Right cardiac atrium (tissue), 5 donors: Measurements from ENCODE around the gene MEPCE. TPM values are rescaled to one million over a fixed set of nuclear protein-coding genes. Genes with fewer than 3 reads are reported as not detected.
"Not testable (repeated sequence)": the region's sequence is repeated elsewhere in the genome, so short reads cannot be mapped to it uniquely, and the experiment has no call there.

Experiments used
- ATAC-seq, 2 donors: fragments of 200-7000 bp; cut with Tn5 transposase; one replicate each; pipeline versions ENCODE4 v1.8.0 to v1.9.1; 2020; ENCODE audit warnings: moderate library complexity in 2 of 2, mild to moderate bottlenecking in 1 of 2
- DNase-seq, 3 donors: peaks; one replicate each; pipeline ENCODE4 v3.0.0-alpha.2; 2020
- H3K27ac ChIP-seq: one replicate; pipeline ENCODE4 v1.5.1; 2013; ENCODE audit warnings: mild to moderate bottlenecking, low read length, control low read depth, moderate library complexity
- H3K27me3 ChIP-seq: one replicate; pipeline ENCODE4 v1.6.1; 2013; ENCODE audit not compliant: control insufficient read depth, insufficient read depth
- H3K4me1 ChIP-seq: one replicate; pipeline ENCODE4 v1.6.1; 2013; ENCODE audit warnings: low read length; ENCODE audit not compliant: control insufficient read depth, insufficient read depth
- H3K4me3 ChIP-seq: one replicate; pipeline ENCODE4 v1.5.1; 2013; ENCODE audit warnings: low read length, control low read depth
- H3K9me3 ChIP-seq: one replicate; pipeline ENCODE4 v1.6.1; 2013; ENCODE audit warnings: low read length; ENCODE audit not compliant: control insufficient read depth
- WGBS: extraction: QIAGEN DNeasy Blood & Tissue Kit; methylation state at CpG from one replicate; pipeline ENCODE4 v1.1.7; 2013; 5-methylcytosine and 5-hydroxymethylcytosine counted together
- intact Hi-C, 4 donors: fragments of 100-400 bp; cut with DNase I; formaldehyde crosslinking; loops; one replicate each; pipeline versions ENCODE4 v1.11.0 to v1.14.0; 2022 to 2023
- polyA plus RNA-seq: library from polyadenylated mRNA; stranded (reverse); fragments of 200-250 nt; gene quantifications from one replicate; pipeline ENCODE4 v1.2.3, GENCODE V29; 2013
- total RNA-seq, 4 donors: library from RNA; stranded (reverse); fragmentation: NEBNext Ultra II Directional; extraction: Animal tissue kit (Norgen Biotek cat#: 25700); gene quantifications; one replicate each; pipeline ENCODE4 v1.2.1, GENCODE V29; 2021
- donor health status: healthy with polysubstance abuse.
- donor health status: DM: no; HTN: yes; CAD: no.
- donor health status: DM: no; HTN: no; CAD: no.
- donor health status: DM: no; HTN: yes; CAD: no; lungs with severe emphysema.
- donor health status: DM: yes; HTN: yes; CAD: no.

Gene MEPCE
- total and polyA plus RNA-seq, 5 donors: 18.7 to 24.6 (median 23.0) TPM

- H3K4me3 ChIP-seq: peak overlapping the region; percentile 93
- H3K4me1 ChIP-seq: peaks cover 12% of the 10 kb centered on the region
- 2% methylated on average over 81 of the region's 81 CpGs for WGBS
- H3K27ac ChIP-seq: peak overlapping the region; percentile 90
- ATAC-seq (peak; percentile 15 to 37), DNase-seq (peak; percentile 40 to 72 (median 71))
- no peaks in the 10 kb centered on the region for H3K9me3 ChIP-seq
- no peaks in the 10 kb centered on the region for H3K27me3 ChIP-seq
- intact Hi-C loops: no loop called here
Measured at GRCh38 chr7:100435401-100436304, 6.0 kb downstream of the MEPCE start.

GRCh38 chr7:100437150-100438100 is 7.8 kb downstream of the MEPCE start:
- ATAC-seq: peak in 1 of 2 donors; percentile 2
- no peaks in the 10 kb centered on the region for H3K9me3 ChIP-seq
- peak in 1 of 3 donors; percentile 55 for DNase-seq
- no peak overlapping the region for H3K4me3 ChIP-seq
- WGBS: 91% methylated on average over 28 of the region's 28 CpGs
- intact Hi-C loops: no loop called here
- peaks cover 6% of the 10 kb centered on the region for H3K4me1 ChIP-seq
- H3K27me3 ChIP-seq: no peaks in the 10 kb centered on the region
- H3K27ac ChIP-seq: no peak overlapping the region

DNA sequence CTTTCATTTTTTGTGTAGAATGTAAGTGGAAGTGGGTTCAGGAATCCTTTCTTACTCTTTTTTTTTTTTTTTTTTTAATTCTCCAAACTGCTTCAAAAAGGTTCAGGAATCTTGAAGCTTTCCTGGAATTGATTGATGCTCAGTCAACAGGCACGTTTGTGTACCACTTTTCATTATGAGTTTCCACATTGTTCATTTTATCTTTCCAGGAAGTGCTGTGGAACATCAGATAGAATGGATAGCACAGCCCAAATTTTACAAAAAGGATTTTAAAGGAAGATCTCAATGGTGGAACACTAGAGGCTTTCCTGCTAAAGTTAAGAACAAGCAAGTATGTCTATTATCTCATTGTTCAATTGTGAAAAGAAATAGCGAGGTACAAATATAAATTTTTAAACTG is 8.5 kb downstream of the MEPCE start:
- H3K4me3 ChIP-seq: no peak overlapping the region
- WGBS: 46% methylated on average over 2 of the region's 2 CpGs
- no peak overlapping the region for H3K27ac ChIP-seq
- intact Hi-C loops: no loop called here
- ATAC-seq (no peak), DNase-seq (no peak)
- H3K27me3 ChIP-seq: no peaks in the 10 kb centered on the region
- H3K4me1 ChIP-seq: peaks cover 6% of the 10 kb centered on the region
- H3K9me3 ChIP-seq: no peaks in the 10 kb centered on the region

DNA sequence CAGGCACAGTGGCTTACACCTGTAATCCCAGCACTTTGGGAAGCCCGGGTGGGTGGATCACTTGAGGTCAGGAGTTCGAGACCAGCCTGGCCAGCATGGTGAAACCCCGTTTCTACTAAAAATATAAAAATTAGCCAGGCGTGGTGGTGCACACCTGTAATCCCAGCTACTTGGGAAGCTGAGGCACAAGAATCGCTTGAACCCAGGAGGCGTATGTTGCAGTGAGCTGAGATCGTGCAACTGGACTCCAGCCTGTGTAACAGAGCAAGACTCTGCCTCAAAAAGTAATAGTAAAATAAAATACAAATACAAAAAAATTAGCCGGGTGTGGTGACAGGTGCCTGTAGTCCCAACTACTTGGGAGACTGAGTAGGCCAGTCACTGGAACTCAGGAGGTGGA is 9.1 kb downstream of the MEPCE start:
- 93% methylated on average over 8 of the region's 8 CpGs for WGBS
- H3K4me3 ChIP-seq, H3K27me3 ChIP-seq, intact Hi-C loops, ATAC-seq, H3K27ac ChIP-seq, DNase-seq, H3K4me1 ChIP-seq, H3K9me3 ChIP-seq: not testable (repeated sequence)

- H3K9me3 ChIP-seq, intact Hi-C loops, H3K27me3 ChIP-seq, H3K27ac ChIP-seq, H3K4me1 ChIP-seq, DNase-seq, ATAC-seq, H3K4me3 ChIP-seq: not testable (repeated sequence)
- WGBS: 90% methylated on average over 7 of the region's 7 CpGs
Measured at GRCh38 chr7:100439244-100439643, 9.6 kb downstream of the MEPCE start.

DNA sequence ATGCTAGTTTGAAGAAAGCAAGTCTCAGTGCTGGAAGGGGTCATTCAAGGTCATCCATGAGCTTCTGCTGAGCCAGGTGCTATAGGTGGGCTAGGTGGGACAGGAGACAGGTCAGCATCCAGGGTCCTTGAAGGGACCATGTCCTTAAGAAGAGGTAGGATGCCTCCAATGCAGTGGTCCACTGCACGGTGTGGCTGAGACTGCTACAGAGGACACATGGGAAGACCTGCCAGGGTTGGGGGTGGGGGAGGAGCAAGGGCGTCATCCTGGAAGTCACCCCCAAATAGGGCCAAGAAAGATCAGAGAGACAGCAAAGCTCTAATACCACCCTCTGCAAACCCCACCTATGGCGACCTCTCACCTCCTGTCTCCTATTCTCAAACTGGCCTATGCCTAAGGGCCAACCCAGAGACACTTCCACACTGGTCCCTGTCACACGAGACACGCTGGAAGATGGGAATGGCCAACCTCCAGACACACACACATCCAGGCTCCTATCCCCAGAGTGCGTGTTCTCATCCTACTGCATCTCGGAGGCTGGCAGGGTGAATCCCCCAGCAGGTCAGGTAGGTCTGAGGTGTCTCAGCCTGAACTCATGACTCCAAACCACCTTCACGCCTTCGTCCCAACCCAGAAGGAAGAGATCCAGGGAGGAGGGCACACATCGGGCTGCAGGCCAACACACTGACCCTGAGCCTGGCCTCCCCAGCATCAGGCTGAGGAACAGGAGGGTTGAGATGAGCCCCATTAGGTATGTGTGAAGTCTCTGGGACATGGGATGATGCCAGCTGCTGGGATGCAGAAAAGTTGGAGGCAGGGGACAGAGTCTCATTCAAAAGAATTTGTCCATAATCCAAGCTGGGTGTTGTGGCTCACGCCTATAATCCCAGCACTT is 12.3 kb downstream of the MEPCE start:
- ATAC-seq (no peak), DNase-seq (no peak)
- Histone ChIP-seq H3K9me3 (no peaks in the 10 kb centered on the region), H3K27me3 (no peaks in the 10 kb centered on the region), H3K4me3 (no peak overlapping the region), H3K4me1 (no peaks in the 10 kb centered on the region), H3K27ac (no peak overlapping the region)
- intact Hi-C loops: no loop called here
- 89% methylated on average over 11 of the region's 11 CpGs for WGBS

- Histone ChIP-seq H3K9me3 (no peaks in the 10 kb centered on the region), H3K4me1 (no peaks in the 10 kb centered on the region), H3K4me3 (no peak overlapping the region), H3K27me3 (no peaks in the 10 kb centered on the region), H3K27ac (peak overlapping the region; percentile 34)
- no peak for DNase-seq
- ATAC-seq: no peak
- intact Hi-C loops: no loop called here
- 91% methylated on average over 9 of the region's 9 CpGs for WGBS
Measured at GRCh38 chr7:100443096-100443840, 13.6 kb downstream of the MEPCE start.

DNA sequence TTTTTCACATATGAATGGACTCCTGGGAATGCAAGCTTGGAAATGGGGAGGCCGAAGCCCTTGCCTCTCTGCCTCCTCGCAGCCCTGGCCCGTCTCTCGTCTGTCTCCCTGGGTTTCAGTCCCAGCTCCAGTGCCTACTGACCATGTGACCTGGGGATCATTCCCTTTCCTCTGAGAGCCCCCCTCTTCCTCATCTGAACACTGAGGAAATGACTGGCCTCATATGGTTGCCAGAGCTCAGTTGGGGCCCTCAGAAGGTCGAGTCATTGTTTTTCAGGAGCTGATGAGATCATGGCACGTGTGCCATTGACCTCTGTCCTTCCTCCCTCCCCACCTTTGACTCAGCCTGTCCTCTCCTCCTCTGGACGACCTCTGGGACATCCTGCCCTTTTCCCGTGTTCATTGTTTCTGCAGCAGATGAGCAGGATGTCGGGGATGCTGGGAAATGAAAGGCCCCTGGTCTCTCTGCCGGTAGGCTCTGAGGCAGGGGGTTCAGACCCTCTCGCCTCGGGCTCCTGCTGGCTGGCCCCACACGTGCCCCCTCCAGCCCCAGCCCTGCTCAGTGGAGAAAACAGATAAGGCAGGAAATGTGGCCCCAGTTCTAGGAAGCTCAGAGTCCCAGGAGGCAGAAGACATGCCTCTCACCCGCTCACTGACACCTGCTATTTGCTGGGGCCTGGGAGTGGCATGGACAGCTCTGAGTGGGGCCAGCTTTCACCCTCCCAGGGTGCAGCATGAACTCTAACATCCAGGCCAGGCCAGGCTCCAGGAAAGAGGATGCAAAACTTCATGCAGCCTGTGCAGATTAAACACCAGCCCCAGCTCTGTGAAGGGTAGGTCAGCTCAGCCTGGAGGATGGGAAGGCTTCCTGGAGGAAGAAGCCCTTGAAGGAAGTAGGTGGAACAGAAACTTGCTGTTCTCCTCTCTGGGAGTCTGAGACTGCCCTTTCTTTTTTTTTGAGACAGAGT is 15.0 kb downstream of the MEPCE start:
- H3K27ac ChIP-seq: peak overlapping the region; percentile 85
- H3K9me3 ChIP-seq: no peaks in the 10 kb centered on the region
- H3K4me1 ChIP-seq: no peaks in the 10 kb centered on the region
- WGBS: 27% methylated on average over 14 of the region's 14 CpGs
- peak; percentile 53 to 68 (median 63) for DNase-seq
- ATAC-seq: peak; percentile 73 to 88
- no peak overlapping the region for H3K4me3 ChIP-seq
- H3K27me3 ChIP-seq: no peaks in the 10 kb centered on the region
- intact Hi-C loops: no loop called here

DNA sequence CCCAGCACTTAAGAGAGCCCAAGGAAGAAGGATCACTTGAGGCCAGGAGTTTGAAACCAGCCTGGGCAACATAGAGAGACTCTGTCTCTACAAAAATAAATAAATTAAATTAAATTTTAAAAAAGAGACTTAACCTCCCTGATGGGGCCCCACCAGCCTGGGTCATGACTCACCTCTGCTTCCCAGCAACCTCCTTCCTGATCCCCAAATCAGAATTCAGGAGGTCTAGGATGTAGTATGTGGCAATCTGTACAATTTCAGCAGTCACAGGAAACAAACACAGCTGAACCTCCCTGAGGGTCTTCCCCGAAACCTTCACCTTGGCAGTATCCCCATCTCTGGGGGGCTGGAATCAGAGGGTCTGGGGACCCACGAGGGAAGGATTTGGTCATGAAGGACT is 16.4 kb downstream of the MEPCE start:
- intact Hi-C loops: no loop called here
- DNase-seq: no peak

More for the DNA sequence above, 16.4 kb downstream of the MEPCE start:
- Histone ChIP-seq H3K4me1 (no peaks in the 10 kb centered on the region), H3K27ac (no peak overlapping the region), H3K9me3 (no peaks in the 10 kb centered on the region), H3K4me3 (no peak overlapping the region), H3K27me3 (no peaks in the 10 kb centered on the region)
- 70% methylated on average over 2 of the region's 2 CpGs for WGBS
- no peak for ATAC-seq
